HUES48 (cell line): ENCODE measurements around the gene YWHAG.
A peak's percentile ranks its signal among the peaks of the same experiment; 100 is the strongest.

Experiments
- H3K27ac ChIP-seq: one replicate; pipeline ENCODE4 v1.7.0; 2013; ENCODE audit warnings: low read depth, low read length, inconsistent platforms
- H3K27me3 ChIP-seq: 2 replicates; pipeline ENCODE4 v1.6.1; 2013; ENCODE audit warnings: mild to moderate bottlenecking, low read length; ENCODE audit not compliant: control insufficient read depth, insufficient read depth
- H3K36me3 ChIP-seq: 2 replicates; pipeline ENCODE4 v1.6.1; 2013; ENCODE audit warnings: low read length; ENCODE audit not compliant: control insufficient read depth, insufficient read depth
- H3K4me1 ChIP-seq: 2 replicates; pipeline ENCODE4 v1.6.1; 2013; ENCODE audit warnings: mild to moderate bottlenecking, low read length; ENCODE audit not compliant: control insufficient read depth, insufficient read depth
- H3K4me3 ChIP-seq: 2 replicates; pipeline ENCODE4 v1.5.1; 2013; ENCODE audit warnings: mild to moderate bottlenecking, low read depth, low read length
- H3K9ac ChIP-seq: 2 replicates; pipeline ENCODE4 v1.6.1; 2013; ENCODE audit warnings: mild to moderate bottlenecking, low read depth, low read length, moderate library complexity
- H3K9me3 ChIP-seq: 2 replicates; pipeline ENCODE4 v1.6.1; 2013; ENCODE audit warnings: low read length; ENCODE audit not compliant: control insufficient read depth, insufficient read depth

Gene YWHAG

DNA sequence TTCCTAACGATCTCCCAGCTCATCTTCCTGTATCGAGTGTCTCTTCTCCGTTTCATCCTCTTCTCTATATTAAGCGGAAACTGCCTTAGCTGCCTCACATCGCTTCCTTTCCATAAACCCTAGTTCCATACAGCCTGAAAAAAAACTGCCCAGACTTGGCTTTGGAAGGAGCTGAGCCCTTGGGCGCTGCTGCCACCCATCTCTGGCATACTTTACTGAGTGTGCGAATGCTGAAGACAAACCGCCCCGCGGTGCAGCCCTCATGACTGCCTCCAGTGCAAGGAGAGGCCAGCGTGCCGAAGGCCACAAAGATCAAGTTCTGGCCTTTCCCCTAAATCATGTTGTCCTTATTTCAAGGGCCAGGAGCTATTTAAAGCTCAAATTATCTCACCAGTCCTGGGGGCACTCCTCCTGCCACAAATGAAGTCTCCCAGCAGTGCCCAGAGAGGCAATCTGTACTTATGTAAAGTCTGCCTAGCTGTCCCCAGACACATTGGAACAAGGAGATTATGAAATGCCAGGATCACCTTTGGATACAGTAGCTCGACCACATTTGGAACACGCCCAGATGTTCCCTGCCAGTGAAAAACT lies 25.2 kb downstream of the YWHAG start:
- Histone ChIP-seq H3K9ac (no peak overlapping the region), H3K27me3 (no peaks in the 10 kb centered on the region), H3K27ac (no peak overlapping the region), H3K36me3 (peaks cover 68% of the 10 kb centered on the region), H3K4me1 (no peaks in the 10 kb centered on the region), H3K9me3 (no peaks in the 10 kb centered on the region), H3K4me3 (no peak overlapping the region)

DNA sequence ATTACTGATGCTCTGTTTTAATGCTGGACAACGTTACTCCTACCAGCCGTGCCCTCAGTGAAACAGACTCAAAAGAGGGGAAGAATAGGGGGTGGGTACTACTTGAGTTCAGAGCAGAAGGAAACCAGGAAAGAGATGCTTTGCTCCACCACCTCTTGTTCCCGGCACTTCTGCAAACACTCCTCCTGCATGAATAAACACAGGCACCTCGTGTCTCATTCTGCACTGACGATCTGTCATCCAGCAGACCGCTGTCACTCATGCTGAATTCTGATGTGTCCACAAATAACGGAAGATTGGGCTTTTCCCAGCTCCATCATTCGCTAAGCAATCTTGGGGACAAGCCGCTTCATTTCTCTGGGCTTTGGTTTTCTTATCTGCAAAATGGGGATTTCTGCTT lies 26.7 kb downstream of the YWHAG start:
- Histone ChIP-seq H3K9ac (no peak overlapping the region), H3K9me3 (no peaks in the 10 kb centered on the region), H3K36me3 (peaks cover 77% of the 10 kb centered on the region)

DNA sequence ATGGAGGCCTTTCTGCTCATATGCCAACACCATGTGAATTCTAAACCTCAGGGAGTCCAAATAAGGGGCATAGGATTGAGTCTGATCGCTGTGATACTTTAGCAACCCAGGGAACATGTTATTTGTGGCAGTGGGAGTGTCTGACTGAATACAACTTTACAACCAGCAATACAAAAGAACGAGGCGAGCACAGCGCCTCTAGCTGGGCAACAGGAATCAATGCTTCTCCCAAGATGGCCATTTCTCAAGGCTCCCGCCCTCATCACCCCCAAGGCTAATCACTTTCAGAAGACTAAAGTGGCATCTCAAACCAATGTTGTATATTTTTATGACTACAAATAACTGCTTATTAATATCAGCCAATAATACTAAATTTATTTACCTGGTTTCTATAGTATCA lies 28.1 kb downstream of the YWHAG start:
- Histone ChIP-seq H3K36me3 (peaks cover 80% of the 10 kb centered on the region), H3K27me3 (no peaks in the 10 kb centered on the region), H3K4me3 (no peak overlapping the region), H3K9me3 (no peaks in the 10 kb centered on the region), H3K9ac (no peak overlapping the region), H3K4me1 (no peaks in the 10 kb centered on the region), H3K27ac (no peak overlapping the region)

More for the DNA sequence above, 26.7 kb downstream of the YWHAG start:
- H3K4me3 ChIP-seq, result no peak overlapping the region
- no peaks in the 10 kb centered on the region for H3K4me1 ChIP-seq
- H3K27ac ChIP-seq, result no peak overlapping the region
- H3K27me3 ChIP-seq, result no peaks in the 10 kb centered on the region

DNA sequence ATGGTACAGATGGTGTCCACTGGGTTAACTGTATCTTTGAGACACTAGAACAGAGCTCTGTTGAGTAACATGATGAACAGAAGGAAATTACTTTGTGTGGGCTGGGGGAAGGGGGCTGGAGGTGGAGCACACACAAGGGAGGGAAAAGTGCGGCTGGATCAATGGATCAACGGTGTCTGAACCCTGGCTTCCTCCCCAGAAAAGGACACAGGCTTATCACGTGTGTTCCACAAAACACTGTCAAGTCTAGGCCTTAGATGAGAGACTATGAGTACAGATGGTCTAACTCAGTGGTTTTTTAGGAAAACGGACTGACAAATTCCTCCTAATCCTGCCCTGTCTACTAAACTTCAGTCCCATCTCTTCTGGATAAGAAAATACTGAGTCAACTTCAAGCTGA lies 28.5 kb downstream of the YWHAG start:
- Histone ChIP-seq H3K27me3 (no peaks in the 10 kb centered on the region), H3K36me3 (peaks cover 79% of the 10 kb centered on the region), H3K9me3 (no peaks in the 10 kb centered on the region), H3K9ac (no peak overlapping the region), H3K4me3 (no peak overlapping the region), H3K4me1 (no peaks in the 10 kb centered on the region), H3K27ac (no peak overlapping the region)

DNA sequence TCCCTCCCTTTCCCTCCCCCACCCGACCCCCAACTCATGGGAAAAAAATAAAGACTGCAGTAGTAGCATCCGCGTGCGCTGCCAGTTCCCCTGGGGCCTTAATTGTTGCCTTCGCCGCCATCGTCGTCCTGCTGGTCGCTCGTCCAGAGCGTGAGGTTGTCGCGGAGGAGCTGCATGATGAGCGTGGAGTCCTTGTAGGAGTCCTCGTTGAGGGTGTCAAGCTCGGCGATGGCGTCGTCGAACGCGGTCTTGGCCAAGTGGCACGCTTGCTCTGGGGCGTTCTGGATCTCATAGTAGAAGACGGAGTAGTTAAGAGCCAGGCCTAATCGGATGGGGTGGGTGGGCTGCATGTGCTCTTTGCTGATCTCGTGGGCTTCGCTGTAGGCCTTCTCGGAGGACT lies 29.3 kb downstream of the YWHAG start:
- Histone ChIP-seq H3K27ac (no peak overlapping the region), H3K4me3 (no peak overlapping the region), H3K4me1 (no peaks in the 10 kb centered on the region), H3K9me3 (no peaks in the 10 kb centered on the region), H3K9ac (no peak overlapping the region), H3K36me3 (peaks cover 81% of the 10 kb centered on the region), H3K27me3 (no peaks in the 10 kb centered on the region)

DNA sequence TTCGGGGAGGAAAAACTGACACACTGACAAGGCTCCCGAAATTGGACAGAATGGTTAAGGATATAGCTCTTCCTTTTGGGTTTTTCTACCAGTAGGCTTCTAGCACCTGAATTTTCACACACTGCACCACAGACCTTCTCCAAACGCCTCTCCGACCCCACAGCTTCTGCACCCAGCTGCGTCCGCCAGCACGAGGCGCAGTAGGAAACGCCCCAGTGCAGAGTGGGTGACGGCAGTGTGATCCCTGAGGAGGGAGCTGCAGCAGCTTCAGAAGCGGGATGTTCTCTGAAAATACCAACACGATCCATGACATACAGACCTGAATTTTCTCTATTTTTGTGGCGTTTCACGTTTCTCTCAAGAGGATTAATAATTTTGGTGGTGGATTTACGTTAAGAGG lies 30.4 kb downstream of the YWHAG start:
- no peaks in the 10 kb centered on the region for H3K4me1 ChIP-seq
- no peak overlapping the region for H3K4me3 ChIP-seq
- no peak overlapping the region for H3K27ac ChIP-seq
- no peak overlapping the region for H3K9ac ChIP-seq
- H3K9me3 ChIP-seq, result no peaks in the 10 kb centered on the region
- H3K27me3 ChIP-seq, result no peaks in the 10 kb centered on the region
- H3K36me3 ChIP-seq, result peaks cover 81% of the 10 kb centered on the region

DNA sequence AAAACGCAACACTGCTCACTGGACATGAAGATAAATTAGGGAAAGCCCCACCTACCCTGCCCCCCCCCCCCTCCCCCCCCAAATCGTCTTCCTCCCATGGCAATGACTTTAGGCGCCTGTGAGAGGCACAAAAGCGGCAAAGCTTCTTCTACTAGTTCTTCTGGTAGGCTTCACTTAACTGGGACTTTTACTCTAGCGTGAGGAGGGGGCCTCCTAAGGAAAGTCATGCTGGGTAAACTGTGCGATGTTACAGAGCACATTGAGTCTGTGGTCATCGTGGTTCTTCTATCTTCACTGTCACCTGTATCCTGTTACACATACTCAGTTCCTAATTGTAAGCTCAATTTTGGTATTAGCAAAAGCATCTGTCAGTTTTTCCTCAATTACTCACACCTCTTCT lies 31.2 kb downstream of the YWHAG start:
- no peaks in the 10 kb centered on the region for H3K27me3 ChIP-seq
- H3K4me3 ChIP-seq, result no peak overlapping the region
- H3K9ac ChIP-seq, result no peak overlapping the region
- no peaks in the 10 kb centered on the region for H3K4me1 ChIP-seq
- H3K36me3 ChIP-seq, result peaks cover 86% of the 10 kb centered on the region
- no peak overlapping the region for H3K27ac ChIP-seq
- no peaks in the 10 kb centered on the region for H3K9me3 ChIP-seq

DNA sequence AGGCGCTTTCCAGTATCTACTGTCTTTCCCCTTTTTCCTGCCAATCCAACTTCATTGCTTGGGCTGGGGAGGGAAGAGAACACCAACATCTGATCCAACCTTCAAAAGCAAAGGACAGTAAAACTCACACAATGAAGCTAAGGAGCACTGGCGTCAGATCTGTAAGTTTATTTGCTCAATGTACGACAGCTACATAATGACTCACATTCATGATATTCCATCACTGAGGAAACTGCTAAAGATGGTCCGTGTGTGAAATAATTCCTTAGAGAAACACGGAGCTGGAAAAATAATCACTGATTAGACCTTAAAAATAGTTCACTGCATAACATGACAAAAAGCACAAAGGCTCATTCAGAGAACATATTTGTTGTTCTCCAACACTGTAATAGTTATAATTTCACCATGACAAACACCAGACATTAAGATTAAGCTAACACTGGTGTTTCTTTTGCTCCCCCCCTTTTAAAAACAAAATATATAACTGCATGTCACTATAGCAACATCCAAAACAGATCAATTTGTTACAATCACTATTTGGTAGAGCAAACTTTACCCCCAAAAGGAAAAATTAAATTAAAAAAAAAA lies 32.1 kb downstream of the YWHAG start:
- Histone ChIP-seq H3K9me3 (no peaks in the 10 kb centered on the region), H3K36me3 (peaks cover 78% of the 10 kb centered on the region), H3K27ac (no peak overlapping the region), H3K4me1 (no peaks in the 10 kb centered on the region), H3K9ac (no peak overlapping the region), H3K27me3 (no peaks in the 10 kb centered on the region), H3K4me3 (no peak overlapping the region)

DNA sequence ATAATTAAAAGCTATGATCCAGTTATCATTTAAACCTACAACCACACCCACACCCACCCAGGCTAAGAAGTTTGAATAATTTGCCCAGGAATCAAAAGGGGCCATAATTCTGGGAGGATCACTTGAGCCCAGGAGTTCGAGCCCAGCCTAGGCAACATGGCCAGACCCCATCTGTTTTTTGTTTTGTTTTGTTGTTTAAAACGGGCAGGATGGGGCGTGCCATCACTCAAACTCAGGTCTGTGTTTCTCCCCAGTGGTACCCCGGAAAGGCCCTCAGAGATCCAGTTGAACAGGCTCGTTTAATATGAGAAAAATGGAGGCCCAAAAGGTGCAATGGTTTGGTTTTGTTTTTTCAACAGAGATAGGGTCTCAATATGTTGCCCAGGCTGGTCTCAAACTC lies 33.0 kb downstream of the YWHAG start:
- H3K27me3 ChIP-seq, result no peaks in the 10 kb centered on the region
- H3K9me3 ChIP-seq, result no peaks in the 10 kb centered on the region
- no peaks in the 10 kb centered on the region for H3K4me1 ChIP-seq
- peaks cover 69% of the 10 kb centered on the region for H3K36me3 ChIP-seq
- H3K27ac ChIP-seq, result no peak overlapping the region
- no peak overlapping the region for H3K4me3 ChIP-seq
- no peak overlapping the region for H3K9ac ChIP-seq

DNA sequence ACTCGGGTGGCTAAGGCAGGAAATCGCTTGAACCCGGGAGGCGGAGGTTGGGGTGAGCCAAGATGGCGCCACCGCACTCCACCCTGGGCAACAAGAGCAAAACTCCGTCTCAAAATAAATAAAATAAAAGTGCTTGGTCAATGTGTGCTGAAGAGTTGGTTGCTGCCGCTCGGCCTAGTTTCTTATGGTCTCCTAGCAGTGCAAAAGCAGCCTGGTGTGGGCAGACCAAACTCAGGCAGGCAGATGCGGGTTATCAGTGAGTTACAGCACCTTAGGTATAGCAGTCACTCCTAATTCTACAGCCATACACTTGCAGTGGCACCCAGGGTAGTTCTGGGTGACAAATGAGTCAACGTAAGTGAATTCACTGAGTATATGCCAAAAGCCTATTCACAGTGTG lies 33.7 kb downstream of the YWHAG start:
- H3K36me3 ChIP-seq, result peaks cover 62% of the 10 kb centered on the region
- no peaks in the 10 kb centered on the region for H3K27me3 ChIP-seq
- H3K27ac ChIP-seq, result no peak overlapping the region
- no peaks in the 10 kb centered on the region for H3K9me3 ChIP-seq
- H3K9ac ChIP-seq, result no peak overlapping the region
- H3K4me3 ChIP-seq, result no peak overlapping the region
- H3K4me1 ChIP-seq, result no peaks in the 10 kb centered on the region

DNA sequence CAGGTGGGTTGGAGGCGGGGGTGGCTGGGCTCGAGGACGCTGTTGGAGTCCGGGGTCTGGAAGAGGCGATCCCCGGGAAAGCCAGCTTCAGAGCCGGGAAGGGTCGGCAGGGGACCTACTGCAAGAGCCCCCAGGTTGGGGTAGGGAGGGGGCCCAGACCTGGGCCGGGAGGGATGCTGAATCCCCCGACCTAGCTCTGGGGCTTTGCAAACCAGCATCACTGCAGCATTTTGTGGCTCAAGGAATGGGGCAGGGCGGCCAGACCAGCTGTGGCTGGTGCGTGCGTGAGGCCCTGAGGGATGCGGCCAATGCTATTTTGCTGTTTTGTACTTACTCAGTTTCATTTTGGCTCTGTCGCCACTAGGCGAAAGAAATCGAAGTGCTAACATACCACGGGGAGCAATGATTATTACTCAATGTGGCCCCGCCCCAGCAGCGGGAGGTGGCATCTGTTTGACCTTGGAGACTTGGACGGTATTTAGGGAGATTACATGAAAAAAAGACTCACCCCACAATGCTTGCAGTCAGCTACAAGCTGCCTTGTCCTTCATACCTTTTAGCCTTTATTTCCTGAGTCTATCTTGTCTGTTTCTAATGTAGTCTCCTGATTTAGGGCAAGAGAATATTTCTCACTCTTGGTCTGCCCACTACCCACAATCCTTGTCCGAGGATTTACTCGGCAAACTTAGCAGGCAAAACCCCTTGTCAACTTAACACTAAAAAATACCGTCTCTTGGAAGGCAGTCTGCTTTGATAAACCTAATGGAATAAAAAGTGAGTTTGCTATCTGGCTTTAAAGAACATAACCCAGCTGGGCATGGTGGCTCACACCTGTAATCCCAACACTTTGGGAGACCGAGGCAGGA lies 40.1 kb downstream of the YWHAG start:
- H3K36me3 ChIP-seq, result peaks cover 9% of the 10 kb centered on the region; the same call in 1 of the 2 replicates
- H3K9ac ChIP-seq, result peak overlapping the region; percentile 66
- H3K27ac ChIP-seq, result peak overlapping the region; percentile 91
- no peaks in the 10 kb centered on the region for H3K27me3 ChIP-seq
- no peaks in the 10 kb centered on the region for H3K9me3 ChIP-seq
- peaks cover 13% of the 10 kb centered on the region for H3K4me1 ChIP-seq
- H3K4me3 ChIP-seq, result peak overlapping the region; percentile 70
